ENCODE results near the gene FXYD3.

The FXYD3 gene

DNA sequence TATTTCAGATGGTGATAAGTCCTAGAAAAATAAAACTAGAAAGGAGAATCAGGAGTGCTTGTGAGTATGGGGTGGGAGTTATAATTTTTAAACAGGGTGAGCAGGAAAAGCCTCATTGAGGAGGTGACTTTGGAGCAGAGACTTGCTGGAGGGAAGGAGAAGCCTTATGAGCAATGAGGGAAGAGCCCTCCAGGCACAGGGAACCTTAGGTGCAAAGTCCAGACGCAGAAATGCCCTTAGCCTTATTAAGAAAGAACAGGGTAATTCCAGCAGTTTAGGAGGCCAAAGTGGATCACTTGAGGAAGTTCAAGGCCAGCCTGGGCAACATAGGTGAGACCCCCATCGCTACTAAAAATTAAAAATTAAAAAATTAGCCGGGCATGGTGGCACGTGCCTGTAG lies 21.0 kb upstream of the FXYD3 start:
- TF ChIP-seq, protein P1, sequence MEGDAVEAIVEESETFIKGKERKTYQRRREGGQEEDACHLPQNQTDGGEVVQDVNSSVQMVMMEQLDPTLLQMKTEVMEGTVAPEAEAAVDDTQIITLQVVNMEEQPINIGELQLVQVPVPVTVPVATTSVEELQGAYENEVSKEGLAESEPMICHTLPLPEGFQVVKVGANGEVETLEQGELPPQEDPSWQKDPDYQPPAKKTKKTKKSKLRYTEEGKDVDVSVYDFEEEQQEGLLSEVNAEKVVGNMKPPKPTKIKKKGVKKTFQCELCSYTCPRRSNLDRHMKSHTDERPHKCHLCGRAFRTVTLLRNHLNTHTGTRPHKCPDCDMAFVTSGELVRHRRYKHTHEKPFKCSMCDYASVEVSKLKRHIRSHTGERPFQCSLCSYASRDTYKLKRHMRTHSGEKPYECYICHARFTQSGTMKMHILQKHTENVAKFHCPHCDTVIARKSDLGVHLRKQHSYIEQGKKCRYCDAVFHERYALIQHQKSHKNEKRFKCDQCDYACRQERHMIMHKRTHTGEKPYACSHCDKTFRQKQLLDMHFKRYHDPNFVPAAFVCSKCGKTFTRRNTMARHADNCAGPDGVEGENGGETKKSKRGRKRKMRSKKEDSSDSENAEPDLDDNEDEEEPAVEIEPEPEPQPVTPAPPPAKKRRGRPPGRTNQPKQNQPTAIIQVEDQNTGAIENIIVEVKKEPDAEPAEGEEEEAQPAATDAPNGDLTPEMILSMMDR (conservative IDR thresholded peaks at IDR 0.05; ENCODE audit: low read depth, low read length) = no peak
- Histone ChIP-seq H2AFZ (ENCODE audit: low read depth) (no peak overlapping the region), H3K4me3 (IDR thresholded peaks at IDR 0.05; ENCODE audit: insufficient read depth, low read depth, low read length) (no peak overlapping the region), H3K79me2 (ENCODE audit: insufficient read depth, low read depth) (no peaks in the 10 kb centered on the region), H4K20me1 (ENCODE audit: insufficient read depth) (no peaks in the 10 kb centered on the region), H3K4me1 (ENCODE audit: low read depth, poor library complexity, severe bottlenecking) (no peaks in the 10 kb centered on the region), H3K36me3 (ENCODE audit: insufficient read depth) (no peaks in the 10 kb centered on the region), H3K27ac (no peak overlapping the region), H3K27me3 (ENCODE audit: insufficient read depth, low read depth) (peaks cover 6% of the 10 kb centered on the region; the same call in 1 of the 2 replicates), H3K4me2 (no peak overlapping the region), H3K9ac (no peak overlapping the region)

DNA sequence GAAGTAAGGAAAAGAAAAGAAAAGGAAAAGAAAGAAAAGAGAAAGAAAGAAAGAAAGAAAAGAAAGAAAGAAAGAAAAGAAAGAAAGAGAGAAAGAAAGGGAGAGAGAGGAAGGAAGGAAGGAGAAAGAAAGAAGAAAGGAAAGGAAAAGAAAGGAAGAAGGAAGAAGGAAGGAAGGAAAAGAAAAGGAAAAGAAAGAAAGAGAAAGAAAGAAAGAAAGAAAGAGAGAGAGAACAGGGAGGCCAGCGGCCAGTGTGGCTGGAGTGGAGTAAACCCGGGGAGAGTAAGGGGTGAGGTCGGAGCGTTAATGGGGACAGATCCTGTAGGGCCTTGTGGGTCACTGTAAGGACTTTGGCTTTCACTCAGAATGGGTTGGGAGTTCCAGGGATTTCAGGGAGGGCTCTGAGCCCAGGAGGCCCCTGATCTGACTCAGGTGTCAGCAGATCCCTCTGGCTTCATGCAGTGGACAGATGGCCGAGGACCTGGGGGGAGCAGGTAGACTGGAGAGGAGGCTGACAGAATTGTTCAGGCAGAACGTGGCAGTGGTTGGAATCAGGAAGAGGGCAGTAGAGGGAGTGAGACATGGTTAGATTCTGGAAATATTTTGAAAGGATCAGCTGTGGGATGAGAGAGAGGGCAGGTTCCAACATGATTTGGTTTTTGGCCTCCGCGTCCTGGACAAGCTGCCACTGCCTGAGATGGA lies 19.8 kb upstream of the FXYD3 start:
- H3K27ac ChIP-seq = no peak overlapping the region
- no peaks in the 10 kb centered on the region for H4K20me1 ChIP-seq (ENCODE audit: insufficient read depth)
- no peaks in the 10 kb centered on the region for H3K36me3 ChIP-seq (ENCODE audit: insufficient read depth)
- H3K27me3 ChIP-seq (ENCODE audit: insufficient read depth, low read depth) = no peaks in the 10 kb centered on the region; the same call in 1 of the 2 replicates
- TF ChIP-seq, protein P1 (conservative IDR thresholded peaks at IDR 0.05; ENCODE audit: low read depth, low read length) = no peak
- no peak overlapping the region for H3K9ac ChIP-seq
- no peak overlapping the region for H3K4me2 ChIP-seq
- H3K79me2 ChIP-seq (ENCODE audit: insufficient read depth, low read depth) = no peaks in the 10 kb centered on the region
- no peak overlapping the region for H3K4me3 ChIP-seq (IDR thresholded peaks at IDR 0.05; ENCODE audit: insufficient read depth, low read depth, low read length)
- H2AFZ ChIP-seq (ENCODE audit: low read depth) = no peak overlapping the region
- H3K4me1 ChIP-seq (ENCODE audit: low read depth, poor library complexity, severe bottlenecking) = no peaks in the 10 kb centered on the region

DNA sequence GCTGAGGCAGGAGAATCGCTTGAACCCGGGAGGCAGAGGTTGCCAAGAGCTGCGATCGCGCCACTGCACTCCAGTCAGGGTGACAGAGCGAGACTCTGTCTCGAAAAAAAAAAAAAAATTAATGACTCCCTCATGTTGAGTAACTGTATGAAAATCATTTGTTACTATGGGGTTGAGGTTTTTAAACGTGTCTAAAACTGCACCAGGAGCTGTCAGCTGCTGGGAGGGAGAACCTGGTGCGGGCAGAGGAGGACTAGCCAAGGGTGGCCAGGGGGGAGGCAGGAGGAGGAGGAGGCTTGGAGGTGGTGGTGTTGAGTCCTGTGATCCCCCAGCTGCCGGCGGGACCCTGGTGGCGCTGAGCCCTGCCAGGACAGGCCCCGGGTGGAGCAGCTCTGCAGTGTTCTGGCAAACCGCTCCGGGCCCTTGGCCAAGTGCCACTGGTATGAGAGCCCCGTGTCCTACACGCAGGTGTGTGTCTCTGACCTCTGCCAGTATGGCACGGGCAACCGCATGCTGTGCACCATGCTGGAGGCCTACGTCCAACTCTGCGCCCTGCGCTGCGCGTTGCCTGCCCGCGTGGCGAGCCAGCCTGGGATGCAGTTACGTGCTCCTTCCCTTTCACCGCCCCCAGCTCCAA lies 17.1 kb upstream of the FXYD3 start:
- no peaks in the 10 kb centered on the region for H3K36me3 ChIP-seq (ENCODE audit: insufficient read depth)
- H3K9ac ChIP-seq = no peak overlapping the region
- H4K20me1 ChIP-seq (ENCODE audit: insufficient read depth) = no peaks in the 10 kb centered on the region
- no peaks in the 10 kb centered on the region for H3K79me2 ChIP-seq (ENCODE audit: insufficient read depth, low read depth)
- H3K4me1 ChIP-seq (ENCODE audit: low read depth, poor library complexity, severe bottlenecking) = no peaks in the 10 kb centered on the region
- no peak overlapping the region for H2AFZ ChIP-seq (ENCODE audit: low read depth)
- H3K27ac ChIP-seq = no peak overlapping the region
- H3K4me2 ChIP-seq = no peak overlapping the region
- no peak overlapping the region for H3K4me3 ChIP-seq (IDR thresholded peaks at IDR 0.05; ENCODE audit: insufficient read depth, low read depth, low read length)
- peaks cover 6% of the 10 kb centered on the region; the same call in 1 of the 2 replicates for H3K27me3 ChIP-seq (ENCODE audit: insufficient read depth, low read depth)
- TF ChIP-seq, protein P1 (conservative IDR thresholded peaks at IDR 0.05; ENCODE audit: low read depth, low read length) = no peak

DNA sequence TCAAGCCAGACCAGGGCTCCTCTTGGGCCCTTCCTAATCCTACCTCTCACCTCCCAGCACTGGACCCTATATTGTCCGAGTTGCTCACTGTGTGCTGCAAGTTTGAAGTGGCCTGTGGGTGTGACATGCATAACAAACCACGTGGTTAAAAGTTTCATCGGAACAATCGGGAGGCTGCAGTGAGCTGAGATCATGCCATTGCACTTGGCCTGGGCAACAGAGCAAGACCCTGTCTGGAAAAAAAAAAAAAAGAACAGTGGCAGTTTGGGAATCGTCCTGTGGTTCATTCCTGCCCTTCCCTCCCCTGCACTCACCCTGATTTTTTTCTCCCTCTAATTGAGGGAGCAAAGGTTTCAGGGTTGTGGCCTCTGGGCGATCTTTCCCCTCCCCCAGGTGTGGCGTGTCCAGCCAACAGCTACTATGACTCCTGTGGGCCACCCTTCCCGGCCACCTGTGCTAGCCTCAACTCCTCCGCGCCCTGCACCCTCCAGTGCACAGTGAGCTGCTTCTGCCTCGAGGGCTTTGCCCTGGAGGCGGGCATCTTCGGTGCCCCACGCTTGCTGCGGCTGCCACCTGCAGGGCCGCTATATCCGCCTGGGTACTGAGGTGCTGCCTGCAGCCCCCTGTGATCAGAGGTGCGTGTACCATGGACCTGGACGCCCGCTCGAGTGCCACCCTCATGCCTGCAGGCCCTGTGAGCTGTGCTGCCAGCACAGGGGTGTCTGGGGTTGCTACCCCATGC lies 16.3 kb upstream of the FXYD3 start:
- H2AFZ ChIP-seq (ENCODE audit: low read depth) = no peak overlapping the region
- peaks cover 6% of the 10 kb centered on the region; the same call in 1 of the 2 replicates for H3K27me3 ChIP-seq (ENCODE audit: insufficient read depth, low read depth)
- no peaks in the 10 kb centered on the region for H4K20me1 ChIP-seq (ENCODE audit: insufficient read depth)
- no peak overlapping the region for H3K9ac ChIP-seq
- TF ChIP-seq, protein P1 (conservative IDR thresholded peaks at IDR 0.05; ENCODE audit: low read depth, low read length) = no peak
- no peak overlapping the region for H3K27ac ChIP-seq
- no peaks in the 10 kb centered on the region for H3K4me1 ChIP-seq (ENCODE audit: low read depth, poor library complexity, severe bottlenecking)
- H3K36me3 ChIP-seq (ENCODE audit: insufficient read depth) = no peaks in the 10 kb centered on the region
- no peak overlapping the region for H3K4me3 ChIP-seq (IDR thresholded peaks at IDR 0.05; ENCODE audit: insufficient read depth, low read depth, low read length)
- no peak overlapping the region for H3K4me2 ChIP-seq
- H3K79me2 ChIP-seq (ENCODE audit: insufficient read depth, low read depth) = no peaks in the 10 kb centered on the region
